ENCODE data around the gene PPP1R14C.

- no peak for TF ChIP-seq REST (IDR thresholded peaks at IDR 0.05; ENCODE audit: insufficient read depth in 1 of 2, low read depth in 2 of 2, low read length in 2 of 2)
- no peak for TF ChIP-seq TAF1 (IDR thresholded peaks at IDR 0.05; ENCODE audit: borderline replicate concordance, insufficient read depth, low read length)
- TF ChIP-seq SIN3A (IDR thresholded peaks at IDR 0.05; ENCODE audit: borderline replicate concordance, insufficient read depth, low read length) = no peak
- TF ChIP-seq FOXP2 (optimal IDR thresholded peaks at IDR 0.05; ENCODE audit: borderline replicate concordance, extremely low read depth, extremely low read length, insufficient read depth) = no peak
- TF ChIP-seq POLR2AphosphoS5 (IDR thresholded peaks at IDR 0.05; ENCODE audit: low read depth, low read length) = no peak
Observed at GRCh38 chr6:150276168-150276936, 133.5 kb downstream of the PPP1R14C start.
